HG03159 (cell line): ENCODE data around the gene APBB1IP.

Experiments used
- ATAC-seq: cut with Tn5 transposase; IDR thresholded peaks from one replicate; pipeline ENCODE4 v1.9.1; 2021; ENCODE audit warnings: mild to moderate bottlenecking, moderate library complexity; ENCODE audit not compliant: unreplicated experiment

Gene APBB1IP

DNA sequence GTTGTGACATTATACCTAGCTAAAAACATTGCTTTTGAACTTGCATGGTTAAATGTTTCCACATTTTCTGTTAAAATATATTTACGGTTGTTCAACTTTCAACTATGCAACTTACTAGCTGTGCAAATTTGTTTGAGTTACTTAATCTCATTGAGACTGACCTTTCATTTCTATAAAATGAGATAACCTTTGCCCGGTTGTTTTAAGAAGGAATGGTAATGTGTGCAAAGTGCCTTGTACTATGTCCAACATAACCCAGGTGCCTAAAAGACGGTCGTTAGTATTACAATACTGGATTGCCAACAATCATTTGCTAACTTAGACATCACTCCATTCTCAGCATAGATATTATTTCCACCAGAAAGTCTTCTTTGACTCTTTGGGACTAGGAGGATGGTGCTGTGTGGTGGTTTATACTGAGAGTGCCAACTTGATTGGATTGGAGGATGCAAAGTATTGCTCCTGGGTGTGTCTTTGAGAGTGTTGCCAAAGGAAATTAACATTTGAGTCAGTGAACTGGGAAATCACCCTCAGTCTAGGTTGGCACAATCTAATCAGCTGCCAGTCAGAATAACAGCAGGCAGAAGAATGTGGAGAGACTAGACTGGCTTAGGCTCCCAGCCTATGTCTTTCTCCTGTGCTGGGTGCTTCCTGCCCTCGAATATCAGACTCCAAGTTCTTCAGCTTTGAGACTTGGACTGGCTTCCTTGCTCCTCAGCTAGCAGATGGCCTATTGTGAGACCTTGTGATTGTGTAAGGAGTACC lies 174.2 kb downstream of the APBB1IP start:
- ATAC-seq, result no peak
